Metanephros (tissue), 2 donors: ENCODE results near the gene SMIM24. TPM values are rescaled to one million over a fixed set of nuclear protein-coding genes. Genes with fewer than 3 reads are reported as not detected.

Source experiments
- small RNA-seq: library from RNA; depleted of rRNA; stranded (forward); fragments of <200 nt; gene quantifications from one replicate; pipeline ENCODE3, GENCODE V24; 2014; ENCODE audit warnings: low replicate concordance
- total RNA-seq: library from RNA; depleted of rRNA; stranded (reverse); fragments of >200 nt; gene quantifications from one replicate; pipeline ENCODE4 v1.2.3, GENCODE V29; 2014

Gene SMIM24
- 34.7 TPM for total RNA-seq

DNA sequence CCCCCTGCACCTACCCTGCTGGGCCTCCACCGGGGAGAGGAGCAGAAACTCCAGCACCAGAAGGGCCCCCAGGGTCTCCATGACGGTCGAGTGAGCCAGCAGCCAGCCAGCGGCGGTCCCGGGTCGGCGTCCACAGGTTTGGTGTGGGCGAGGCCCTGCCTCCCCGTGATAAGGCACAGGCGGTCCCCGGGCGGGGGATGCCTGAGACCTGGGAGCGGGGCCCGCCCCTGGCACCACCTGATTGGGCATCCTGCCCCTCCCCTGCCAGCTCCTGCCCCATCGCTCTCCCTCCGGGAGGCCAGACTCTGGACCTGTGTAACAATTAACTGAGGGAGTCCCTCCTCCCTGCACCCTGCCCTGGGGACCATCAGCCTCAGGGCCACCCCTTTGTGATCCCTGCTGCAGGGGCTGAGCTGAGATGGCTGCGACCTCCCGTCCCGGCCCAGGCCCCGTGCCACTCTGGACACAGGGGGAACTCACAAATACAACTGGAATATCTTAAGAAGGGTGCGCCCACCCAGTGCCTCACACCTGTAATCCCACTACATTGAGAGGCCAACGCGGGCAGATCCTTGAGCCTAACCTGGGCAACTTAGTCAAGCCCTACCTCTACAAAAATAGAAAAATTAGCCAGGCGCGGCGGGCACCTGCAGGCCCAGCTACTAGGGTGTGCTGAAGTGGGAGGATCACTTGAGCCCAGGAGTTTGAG lies at the start of gene SMIM24:
TSS of gene SMIM24 (minus strand) at position 143 of the 709 bp plus-strand sequence. CDS start at position 81, 62 bp downstream.

GRCh38 chr19:3505598-3506383 lies 25.5 kb upstream of the SMIM24 start, which contains the start of gene FZR1:
Gene FZR1 (plus strand): TSS chr19:3506311. CDS start chr19:3522990, 16,679 bp downstream.

GRCh38 chr19:3500429-3501101 lies 20.2 kb upstream of the SMIM24 start, which contains the start of gene DOHH:
Gene DOHH (minus strand): TSS chr19:3500674. CDS start chr19:3496814, 3,860 bp downstream.

GRCh38 chr19:3483226-3483628 lies 2.9 kb upstream of the SMIM24 start, which contains the start of gene SMIM44:
Gene SMIM44 (minus strand): TSS chr19:3483441. CDS start chr19:3483403, 38 bp downstream.

Small RNAs within 50 kb of the gene (small RNA-seq; reads per million reads assigned to genes)
- gene RF00212, result not detected

Other genes starting within 250 kb of the SMIM24 start
- gene NFIC, start 113.9 kb downstream of the SMIM24 start, total RNA-seq, result 47.7 TPM
- gene SMIM44, start 2.9 kb upstream of the SMIM24 start, total RNA-seq, result 0.99 TPM
- gene DOHH, start 20.1 kb upstream of the SMIM24 start, total RNA-seq, result 13.8 TPM
- 47.7 TPM for gene FZR1, start 25.8 kb upstream of the SMIM24 start, total RNA-seq
- gene TEKTIP1, start 58.6 kb upstream of the SMIM24 start, total RNA-seq, result 1.8 TPM
- gene MFSD12, start 77.1 kb upstream of the SMIM24 start, total RNA-seq, result 55.8 TPM
- gene HMG20B, start 92.4 kb upstream of the SMIM24 start, total RNA-seq, result 84.6 TPM
- gene GIPC3, start 105.0 kb upstream of the SMIM24 start, total RNA-seq, result 1.3 TPM
- 5.6 TPM for gene TBXA2R, start 126.3 kb upstream of the SMIM24 start, total RNA-seq
- 31.2 TPM for gene CACTIN, start 146.3 kb upstream of the SMIM24 start, total RNA-seq
- 24.3 TPM for gene PIP5K1C, start 219.9 kb upstream of the SMIM24 start, total RNA-seq
- gene TJP3, start 227.9 kb upstream of the SMIM24 start, total RNA-seq, result 18.3 TPM